Epidermal melanocyte (primary cell): ENCODE data around the gene SMIM41.
A peak's percentile ranks its signal among the peaks of the same experiment; 100 is the strongest.

Experiments
- DNase-seq: peaks from one replicate; pipeline ENCODE4 v3.0.0; 2011; ENCODE audit warnings: low spot score; ENCODE audit not compliant: insufficient read length

SMIM41 gene

DNA sequence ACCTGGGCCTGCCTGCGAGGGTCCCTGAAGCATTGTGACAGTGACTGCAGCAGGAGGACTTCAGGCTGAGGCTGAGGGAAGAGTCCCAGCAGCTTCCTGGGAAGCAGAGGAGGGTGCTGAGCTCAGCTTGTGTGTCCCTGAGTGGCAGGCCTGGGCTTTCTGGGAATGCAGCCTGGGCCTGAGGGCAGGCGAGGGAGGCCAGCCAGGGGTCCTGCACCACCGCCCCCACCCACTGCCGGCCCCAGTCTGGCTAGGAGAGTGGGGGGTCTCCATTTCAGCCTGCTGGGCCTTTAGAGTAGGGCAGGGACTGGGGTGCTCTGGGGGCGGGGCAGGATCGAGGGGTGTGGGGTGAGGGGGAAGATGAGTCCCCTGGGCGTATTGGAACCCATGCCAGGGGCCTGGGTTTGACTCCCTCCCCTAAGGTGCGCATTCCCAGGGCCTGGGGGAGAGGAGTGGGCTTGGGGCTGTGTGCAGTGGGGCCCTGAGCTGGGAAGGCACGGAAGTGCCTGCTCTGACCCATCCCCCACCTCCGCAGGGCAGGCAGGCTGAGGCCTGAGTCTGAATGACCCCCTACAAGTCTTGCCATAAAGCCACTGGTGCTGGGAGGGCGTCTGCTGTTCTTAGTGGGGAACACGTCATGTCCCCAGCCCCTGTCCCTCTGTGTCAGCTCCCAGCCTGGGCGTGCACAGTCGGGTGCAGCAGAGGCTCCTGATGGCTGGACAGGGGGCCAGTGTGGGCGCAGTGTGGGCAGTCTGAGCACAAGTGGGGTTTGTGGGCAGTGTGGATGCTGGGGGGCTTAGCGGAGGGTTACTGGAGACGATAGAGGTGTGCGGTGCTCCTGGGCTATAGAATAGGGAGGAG lies 66.0 kb downstream of the SMIM41 start:
- DNase-seq = no peak

DNA sequence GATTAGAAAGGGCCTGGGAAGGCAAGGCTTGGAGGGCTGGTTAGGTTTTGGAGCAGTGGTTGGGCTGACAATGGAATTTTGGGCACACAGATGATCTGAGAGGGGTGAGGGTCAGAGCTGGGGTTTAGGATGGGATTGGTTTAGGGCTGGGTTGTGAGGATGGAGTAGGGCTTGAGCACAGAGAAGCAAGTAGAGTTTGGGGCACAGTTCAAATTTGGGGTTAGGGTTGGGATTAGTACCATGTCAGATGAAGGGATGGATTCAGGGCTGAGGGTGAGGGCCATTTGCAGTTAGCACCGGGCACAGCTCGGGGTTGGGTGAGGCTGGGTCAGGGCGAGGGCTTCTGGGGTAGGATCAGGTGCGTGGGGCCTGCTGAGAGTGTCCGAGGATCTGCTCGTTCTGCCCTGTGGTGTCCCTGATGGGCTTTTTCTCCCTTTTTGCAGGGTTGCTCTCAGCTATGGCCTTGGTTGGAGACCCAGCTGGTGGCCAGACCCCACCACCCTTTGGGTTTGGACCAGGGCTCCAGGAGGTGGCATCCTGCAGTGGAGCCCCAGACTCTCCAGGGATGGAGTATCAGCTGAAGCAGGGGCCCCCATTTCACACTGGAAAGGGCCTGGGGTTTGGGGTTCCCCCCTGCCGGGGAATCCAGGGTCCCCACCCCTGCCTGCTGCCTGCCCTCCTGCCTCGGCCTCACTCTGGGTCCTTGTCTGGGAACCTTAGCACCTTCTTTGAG lies 66.8 kb downstream of the SMIM41 start:
- no peak for DNase-seq

DNA sequence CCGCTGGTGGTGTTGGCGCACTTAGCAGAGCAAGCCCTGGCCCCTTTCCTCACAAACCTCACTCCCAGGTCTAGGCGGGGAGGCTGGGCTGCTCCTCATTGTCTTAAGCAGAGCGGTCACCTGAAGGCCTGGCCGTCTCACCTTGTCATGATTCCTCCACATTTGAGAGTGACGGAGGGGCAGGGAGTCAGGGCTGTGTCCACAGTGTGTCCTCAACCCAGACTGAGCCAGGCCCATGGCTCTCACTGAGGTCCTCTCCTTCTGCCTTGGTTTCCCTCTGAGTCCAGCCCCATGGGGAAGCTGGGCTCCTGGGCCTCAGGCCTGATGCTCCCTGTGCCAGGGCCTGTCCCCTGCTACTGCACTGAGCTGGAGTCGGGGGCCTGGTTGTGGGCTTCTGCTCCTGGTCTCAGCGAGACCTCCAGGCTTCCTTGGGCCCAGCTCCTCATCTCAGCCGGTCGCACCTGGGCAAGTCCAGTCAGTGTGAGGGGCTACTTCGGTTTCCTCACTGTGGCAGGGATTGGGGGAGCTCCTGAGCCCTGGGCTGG lies 67.4 kb downstream of the SMIM41 start:
- no peak for DNase-seq

DNA sequence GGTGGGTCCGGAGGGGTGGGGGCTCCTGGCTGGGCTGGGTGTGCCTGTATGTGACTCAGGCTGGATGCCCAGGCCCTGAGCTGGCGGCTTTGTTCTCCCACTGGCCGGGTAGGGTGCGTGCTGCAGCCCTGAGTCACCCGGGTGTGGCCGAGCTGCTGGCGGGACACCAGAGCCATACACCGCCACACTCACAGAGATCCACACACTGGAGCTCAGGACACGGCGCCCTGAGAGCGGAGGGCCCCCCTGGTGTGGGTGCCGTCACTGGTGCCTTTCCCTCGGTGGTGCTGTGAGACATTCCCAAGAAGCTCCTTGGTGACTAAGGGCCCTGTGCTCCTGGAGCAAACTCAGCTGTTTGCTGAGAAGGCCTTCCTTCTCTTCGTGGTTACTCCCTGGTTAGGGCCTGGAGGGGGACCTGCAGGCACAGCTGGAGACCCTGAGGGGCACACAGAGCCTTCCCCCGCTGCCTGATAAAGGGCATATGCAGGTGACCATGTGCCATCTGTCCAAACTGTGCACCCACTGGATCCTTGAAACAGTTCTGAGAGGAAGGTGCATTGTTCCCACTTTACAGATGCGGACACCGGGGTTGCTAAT lies 68.0 kb downstream of the SMIM41 start:
- peak; percentile 75 for DNase-seq

DNA sequence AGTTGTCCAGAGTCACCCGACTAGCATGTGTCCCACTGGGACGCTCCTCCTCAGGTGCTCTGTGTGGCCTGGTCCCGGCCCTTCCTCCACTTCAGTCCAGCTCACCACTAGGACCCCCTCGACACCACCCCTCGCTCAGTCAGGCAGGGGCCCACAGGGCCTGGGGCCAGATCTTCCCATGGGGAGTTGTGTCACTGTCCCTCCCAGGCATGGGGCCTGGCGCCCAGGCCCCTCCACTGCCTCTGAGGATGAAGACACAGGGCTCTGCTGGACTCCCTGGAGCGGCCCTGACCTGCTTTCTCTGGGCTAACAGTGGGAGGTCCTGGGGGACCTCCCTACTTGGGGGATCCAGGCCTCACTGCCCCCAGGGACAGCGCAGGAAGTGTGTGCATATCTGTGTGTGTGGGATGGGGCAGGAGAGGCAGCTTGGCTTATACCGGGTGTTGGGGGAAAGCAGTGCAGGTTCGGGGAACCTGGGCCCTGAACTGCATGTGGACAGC lies 68.5 kb downstream of the SMIM41 start:
- DNase-seq = no peak

DNA sequence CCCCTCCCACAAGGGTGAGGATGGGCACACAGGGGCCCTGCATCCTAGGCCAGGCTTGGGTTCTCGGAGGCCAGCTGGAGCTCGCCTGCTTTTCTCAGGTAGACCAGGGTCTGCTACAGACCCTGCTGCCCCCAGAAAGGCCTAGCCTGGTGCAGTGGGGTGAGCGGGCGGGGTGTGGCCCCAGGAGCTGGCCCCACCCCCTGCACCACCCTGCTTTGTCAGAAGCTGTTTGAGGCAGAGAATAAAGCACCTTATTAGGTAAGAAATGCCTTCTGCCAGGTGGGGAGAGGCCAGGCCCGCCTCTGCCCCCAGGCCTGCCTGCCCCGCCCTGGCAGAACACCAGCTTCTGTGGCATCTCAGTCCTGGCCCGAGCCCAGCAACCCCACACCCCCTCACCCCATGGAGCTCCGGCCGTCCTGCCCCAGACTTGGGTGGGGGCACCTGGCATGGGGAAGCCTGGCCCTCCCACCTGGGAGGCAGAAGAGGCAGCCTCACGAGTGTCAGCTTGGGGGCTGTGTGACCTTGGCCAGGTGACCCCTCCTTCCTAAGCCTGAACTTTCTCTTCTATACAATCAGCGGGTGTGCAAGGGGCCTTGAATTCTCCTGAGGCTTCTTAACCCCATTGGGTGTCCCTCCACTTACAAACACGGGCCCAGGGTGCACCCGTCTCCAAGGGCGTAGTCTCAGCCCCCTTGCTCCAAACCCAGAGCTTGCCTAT lies 69.1 kb downstream of the SMIM41 start:
- DNase-seq = no peak

DNA sequence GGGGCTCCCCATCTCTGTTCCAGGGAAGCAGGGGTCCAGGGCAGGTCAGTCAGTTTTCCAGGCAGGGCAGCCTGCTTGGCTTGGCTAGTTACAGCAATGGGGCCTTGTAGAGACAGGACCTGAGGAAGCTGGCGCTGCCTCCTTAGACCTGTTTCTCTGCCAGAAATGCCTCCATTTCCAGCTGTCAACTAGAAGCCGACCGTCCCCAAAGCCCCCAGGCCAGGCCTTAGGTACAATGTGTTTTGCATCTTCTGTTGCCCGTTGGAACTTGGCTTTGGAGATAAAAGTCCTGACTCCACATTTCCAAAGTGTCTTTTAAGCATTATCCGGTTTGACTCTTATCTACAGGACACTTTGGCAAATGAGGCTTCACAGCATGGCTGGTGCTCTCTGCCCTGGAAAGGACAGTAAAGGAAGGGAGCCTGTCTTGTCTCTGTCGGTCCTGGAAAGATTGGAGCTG lies 69.7 kb downstream of the SMIM41 start:
- no peak for DNase-seq

DNA sequence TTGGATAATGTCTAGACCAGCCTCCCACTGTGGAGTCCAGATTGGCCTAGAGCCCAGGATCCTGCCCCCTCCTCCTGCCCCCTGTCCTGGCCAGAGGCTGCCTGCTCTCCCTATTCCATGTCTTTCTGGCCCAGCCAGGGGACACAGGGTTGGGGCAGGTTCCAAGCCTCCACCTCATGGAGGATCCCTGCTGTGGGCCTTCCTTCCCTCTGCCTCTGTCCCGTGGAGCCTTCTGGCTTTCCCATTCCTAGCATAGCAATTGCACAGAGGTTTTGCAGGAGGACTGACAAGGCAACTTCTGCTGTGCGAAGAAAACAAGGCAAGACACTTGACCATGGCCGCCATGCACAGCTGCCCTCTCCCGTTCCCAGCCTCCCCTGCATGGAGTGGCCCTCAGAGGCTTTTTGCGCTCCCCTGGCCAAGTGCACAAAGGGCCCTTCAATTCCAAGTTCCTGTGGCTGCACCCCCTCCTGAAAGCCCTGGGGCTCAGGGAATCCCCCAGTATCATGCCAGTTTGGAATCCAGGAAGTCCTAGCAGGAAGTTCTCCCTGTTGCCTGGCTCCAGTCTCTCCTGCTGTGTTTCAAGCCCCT lies 70.2 kb downstream of the SMIM41 start:
- DNase-seq = no peak

DNA sequence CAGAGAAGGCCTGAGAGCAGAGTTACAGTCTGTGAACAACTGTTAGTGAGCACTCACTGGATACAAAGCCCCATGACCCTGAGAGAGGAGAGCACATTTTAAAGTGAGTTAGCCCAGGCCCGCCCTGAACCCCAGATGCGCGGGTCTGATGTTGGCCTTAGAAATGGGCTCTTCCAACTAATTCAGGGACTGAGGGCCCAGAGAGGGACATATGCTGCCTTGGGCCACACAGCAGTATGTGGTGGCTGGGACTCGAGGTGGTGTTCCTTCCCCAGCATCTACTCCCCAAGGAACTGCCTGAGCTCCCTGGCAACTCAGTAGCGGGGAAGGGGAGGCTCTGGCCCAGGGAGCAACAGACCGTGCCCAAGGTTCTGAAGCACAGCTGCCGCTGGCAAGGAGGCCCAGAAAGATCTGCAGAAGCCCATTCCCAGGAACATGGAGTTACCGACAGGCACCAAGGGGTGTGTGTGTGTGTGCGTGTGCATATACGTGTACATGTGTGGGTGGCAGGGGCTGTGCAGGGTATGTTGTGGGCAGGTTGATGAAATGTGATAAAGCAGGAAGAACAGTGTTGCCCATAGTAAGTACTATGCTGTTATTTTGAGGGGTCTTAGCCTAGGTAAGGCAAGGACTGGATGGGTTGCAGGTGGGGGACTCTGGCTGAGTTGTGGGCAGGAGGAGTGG lies 71.8 kb downstream of the SMIM41 start:
- no peak for DNase-seq

DNA sequence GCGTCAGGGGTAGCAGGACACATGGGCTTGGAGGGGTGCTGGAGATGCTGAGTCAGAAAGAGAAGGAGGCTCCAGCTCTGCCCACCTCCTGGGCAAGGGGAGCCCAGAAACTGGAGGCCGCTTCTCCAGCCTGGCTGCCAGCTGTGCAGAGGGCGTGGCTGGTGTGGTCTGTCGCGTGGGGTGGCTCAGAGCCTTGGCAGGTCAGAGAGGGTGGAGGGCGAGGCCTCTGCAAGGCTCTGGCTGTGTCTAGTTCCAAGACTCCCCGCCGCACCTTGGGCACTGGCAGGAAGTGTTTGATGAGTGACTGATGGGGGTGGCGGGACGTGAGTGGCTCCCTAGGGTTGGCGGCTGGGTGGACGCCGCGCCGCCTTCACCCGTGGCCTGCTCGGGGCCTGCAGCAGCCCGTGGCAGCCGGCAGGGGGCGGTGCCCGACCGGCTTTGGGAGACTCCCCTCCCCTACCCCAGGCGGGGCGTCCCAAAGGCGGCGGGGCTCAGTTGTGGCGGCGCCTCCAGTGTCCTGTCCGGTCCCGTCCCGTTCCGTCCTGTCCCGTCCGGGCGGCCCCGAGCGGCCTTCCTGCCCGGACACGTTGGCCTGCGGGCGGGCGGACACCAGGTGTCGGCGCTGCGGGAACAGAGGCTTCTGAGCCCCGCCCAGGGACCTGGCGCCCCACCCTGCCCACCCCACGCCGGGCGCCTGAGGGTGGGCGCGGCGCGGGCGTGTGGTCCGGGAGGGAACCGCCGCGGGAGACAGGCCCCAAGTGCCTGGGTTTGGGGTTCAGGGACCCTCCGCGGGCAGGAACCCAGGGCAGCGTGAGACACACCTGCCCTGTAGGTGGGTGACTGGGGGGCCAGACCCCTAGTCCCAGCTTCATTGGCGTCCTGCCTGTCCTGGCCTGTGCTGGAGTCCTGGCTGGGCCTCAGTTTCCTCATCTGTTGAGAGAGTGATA lies 72.6 kb downstream of the SMIM41 start:
- DNase-seq = peak; percentile 44

DNA sequence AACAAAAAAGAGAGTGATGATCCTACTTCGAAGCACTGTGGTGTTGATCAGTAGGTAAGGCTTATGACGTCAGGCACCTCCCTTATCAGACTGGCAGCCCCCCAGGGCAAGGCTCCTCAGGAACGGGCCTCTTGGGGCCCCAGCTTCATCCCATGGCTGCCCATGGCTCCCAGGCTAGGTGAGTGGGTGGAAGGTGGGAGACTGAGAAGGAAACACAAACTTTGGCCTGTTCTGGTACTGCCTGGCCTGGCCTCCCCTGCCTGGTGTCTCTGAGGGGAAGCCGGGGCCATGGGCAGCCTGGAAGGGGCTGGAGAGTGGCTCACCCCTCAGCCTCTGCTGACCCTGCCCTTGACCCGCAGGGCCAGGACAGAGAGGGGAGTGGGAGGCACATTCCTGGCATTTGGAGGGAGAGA lies 73.4 kb downstream of the SMIM41 start:
- DNase-seq = no peak

DNA sequence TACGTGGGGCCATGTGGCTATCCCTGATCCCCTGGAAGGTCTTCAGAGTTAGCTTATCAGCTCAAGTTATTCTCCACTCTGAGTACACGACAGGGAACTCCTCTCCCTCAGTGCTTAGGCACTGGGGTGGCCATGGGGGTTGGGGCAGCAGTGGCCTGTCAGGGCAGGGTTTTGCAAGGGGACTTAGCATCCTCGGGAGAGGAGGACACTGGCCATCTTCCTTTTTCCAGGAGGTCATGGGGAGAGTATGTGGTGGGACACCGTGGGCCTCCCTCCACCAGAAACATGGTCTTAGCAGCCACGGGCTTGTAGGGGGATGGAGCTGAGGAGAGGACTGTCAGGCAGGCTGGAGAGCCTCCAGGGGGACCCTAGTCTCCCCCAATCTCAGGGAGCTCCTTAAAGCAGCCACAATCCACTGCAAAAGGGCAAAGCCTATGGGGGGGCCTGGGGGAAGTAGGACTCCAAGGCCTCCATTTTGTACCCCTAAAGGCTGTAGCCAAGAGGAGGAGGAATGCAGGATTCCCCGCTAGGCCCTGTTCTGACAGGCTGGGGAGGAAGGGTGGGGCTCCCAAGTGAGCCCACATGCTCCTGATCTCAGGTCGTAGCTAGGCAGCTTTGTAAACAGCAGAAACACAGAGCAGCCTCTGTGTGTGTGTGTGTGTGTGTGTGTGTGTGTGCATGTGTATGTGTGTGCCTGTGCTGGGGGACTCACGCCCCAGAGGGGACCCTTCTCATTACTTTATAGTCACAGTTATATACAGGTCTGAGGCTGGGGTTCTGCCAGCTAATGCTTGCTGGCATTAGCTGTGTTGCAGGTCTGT lies 75.8 kb downstream of the SMIM41 start:
- DNase-seq = no peak

DNA sequence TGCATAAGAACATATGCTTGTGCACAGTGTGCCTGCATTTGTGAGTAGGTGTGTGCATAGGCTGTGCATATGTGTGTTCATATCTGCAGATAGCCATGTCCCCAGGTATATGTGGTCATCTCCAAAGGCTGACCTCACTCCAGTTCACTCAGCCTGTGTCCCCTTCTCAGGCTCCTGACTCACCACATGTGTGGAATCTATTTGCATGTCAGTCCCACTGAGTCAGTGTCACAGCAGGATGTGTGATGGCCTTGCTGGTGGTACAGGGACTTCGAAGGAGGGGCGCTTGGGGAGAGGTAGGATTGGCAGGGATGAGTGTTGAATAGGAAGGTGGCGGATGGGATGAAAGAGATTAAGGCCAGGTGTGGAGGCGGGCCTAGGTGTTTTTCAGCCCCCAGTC lies 76.8 kb downstream of the SMIM41 start:
- no peak for DNase-seq

DNA sequence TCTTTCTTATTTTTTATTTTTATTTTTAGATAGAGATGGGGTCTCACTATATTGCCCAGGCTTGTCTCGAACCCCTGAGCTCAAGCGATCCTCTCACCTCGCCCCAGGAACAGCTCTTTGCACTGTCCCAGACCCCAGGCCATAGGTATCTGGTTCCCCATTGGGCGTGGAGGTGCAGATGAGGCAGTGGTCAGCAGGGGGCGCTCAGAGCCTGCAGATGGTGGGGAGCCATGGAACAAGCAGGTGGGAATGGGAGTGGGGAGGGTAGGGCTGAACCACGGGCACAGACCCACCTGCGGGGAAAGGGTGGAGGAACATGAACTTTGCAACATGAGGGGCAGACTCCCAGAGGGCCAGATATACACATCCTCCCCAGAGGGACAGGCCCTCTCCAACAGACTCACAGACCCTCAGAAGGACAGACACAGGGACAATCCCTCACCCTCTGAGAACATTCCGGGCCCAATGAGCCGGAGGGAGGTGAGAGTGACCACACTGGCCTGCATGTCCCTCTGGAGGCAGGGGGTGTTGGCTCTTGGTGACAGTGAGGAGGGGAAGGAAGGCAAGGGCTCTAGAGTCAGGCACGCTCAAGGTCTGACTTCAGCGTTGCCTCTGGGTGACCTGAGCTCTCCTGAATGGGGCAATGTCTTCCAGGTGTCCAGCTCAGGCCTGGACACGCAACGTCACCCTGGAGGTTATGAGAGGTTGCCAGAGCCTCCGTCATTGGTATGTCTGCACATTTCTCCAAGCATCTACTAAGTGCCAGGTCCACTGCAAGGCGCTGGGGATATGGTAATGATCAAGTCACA lies 77.5 kb downstream of the SMIM41 start:
- DNase-seq = peak; percentile 56

DNA sequence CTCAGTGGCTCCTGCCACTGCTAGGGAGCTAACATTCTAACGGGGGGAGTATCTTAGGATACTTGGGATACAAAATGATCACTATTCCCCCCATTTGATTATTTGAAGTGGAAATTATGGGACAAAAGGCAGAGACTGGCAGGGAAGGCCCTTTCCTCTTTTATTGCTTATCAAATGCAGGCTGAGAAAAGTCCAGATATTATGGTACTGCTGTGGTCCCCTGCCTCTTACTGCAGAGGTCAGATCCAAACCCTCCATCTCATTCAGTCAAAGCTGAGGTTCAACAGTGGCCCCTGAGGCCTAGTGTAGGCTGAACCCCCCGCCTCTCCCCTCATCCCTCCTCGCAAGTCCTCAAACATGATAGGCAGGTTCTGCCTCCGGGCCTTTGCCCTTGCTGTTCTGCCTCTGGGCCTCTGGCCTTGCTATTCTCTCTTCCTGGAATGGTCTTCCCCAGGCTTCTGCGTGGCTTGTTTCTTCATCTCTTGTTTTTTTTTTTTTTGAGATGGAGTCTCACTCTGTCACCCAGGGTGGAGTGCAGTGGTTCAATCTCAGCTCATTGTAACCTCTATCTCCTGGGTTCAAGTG lies 78.2 kb downstream of the SMIM41 start:
- DNase-seq = no peak
